ENCODE measurements around the gene NDUFS1. TPM values are rescaled to one million over a fixed set of nuclear protein-coding genes. Genes with fewer than 3 reads are reported as not detected.

Gene NDUFS1
- total RNA-seq, 2 experiments from 2014 or later: 73.4 to 116 TPM

DNA sequence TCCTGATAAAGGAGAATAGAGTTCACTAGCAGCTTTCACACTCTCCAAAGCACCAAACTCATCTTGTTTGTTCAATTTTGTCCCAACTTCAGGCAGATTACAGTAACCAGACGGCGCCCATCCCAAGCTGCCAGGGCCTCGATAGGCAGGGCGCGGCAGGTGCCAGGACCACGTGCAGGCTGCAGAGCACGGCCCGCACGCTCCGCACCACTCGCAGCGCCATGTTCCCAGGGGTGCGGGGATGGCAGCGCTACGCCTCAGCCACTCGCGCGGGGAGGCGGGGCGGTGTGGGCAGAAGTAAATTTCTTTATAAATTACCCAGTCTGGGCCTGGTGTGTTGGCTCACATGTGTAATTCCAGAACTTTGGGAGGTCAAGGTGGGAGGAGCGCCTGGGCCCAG, 43.0 kb downstream of the NDUFS1 start:
- intact Hi-C loops (cut with micrococcal nuclease; ENCODE audit: unreplicated experiment): no loop called here
- no peak overlapping the region for H2AFZ ChIP-seq (ENCODE audit: low read length)
- no peak for TF ChIP-seq EZH2phosphoT487 (IDR thresholded peaks at IDR 0.05; ENCODE audit: borderline replicate concordance, low read depth, low read length)
- TF ChIP-seq, protein P1, sequence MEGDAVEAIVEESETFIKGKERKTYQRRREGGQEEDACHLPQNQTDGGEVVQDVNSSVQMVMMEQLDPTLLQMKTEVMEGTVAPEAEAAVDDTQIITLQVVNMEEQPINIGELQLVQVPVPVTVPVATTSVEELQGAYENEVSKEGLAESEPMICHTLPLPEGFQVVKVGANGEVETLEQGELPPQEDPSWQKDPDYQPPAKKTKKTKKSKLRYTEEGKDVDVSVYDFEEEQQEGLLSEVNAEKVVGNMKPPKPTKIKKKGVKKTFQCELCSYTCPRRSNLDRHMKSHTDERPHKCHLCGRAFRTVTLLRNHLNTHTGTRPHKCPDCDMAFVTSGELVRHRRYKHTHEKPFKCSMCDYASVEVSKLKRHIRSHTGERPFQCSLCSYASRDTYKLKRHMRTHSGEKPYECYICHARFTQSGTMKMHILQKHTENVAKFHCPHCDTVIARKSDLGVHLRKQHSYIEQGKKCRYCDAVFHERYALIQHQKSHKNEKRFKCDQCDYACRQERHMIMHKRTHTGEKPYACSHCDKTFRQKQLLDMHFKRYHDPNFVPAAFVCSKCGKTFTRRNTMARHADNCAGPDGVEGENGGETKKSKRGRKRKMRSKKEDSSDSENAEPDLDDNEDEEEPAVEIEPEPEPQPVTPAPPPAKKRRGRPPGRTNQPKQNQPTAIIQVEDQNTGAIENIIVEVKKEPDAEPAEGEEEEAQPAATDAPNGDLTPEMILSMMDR (conservative IDR thresholded peaks at IDR 0.05; ENCODE audit: low read length): no peak
- H3K4me3 ChIP-seq (ENCODE audit: low read depth, low read length, poor library complexity, severe bottlenecking): no peak overlapping the region
- ChIA-PET POLR2A (no interaction called here), CTCF (ENCODE audit: unreplicated experiment) (no interaction called here)
- DNase-seq (ENCODE audit: low spot score): no peak
- H3K79me2 ChIP-seq (ENCODE audit: insufficient read depth, low read depth, low read length): no peaks in the 10 kb centered on the region
- BruUV-seq (replicated peaks): no TSS peak
- no peak overlapping the region for H3K4me2 ChIP-seq (ENCODE audit: low read length)
- no peak overlapping the region for H3K27ac ChIP-seq (ENCODE audit: low read depth, low read length, poor library complexity, severe bottlenecking)
- peaks cover 41% of the 10 kb centered on the region for H3K36me3 ChIP-seq (ENCODE audit: insufficient read depth, low read length)
- H3K9me2 ChIP-seq (ENCODE audit: insufficient read depth, low read length): no peaks in the 10 kb centered on the region
- no peaks in the 10 kb centered on the region for H3K9me3 ChIP-seq (ENCODE audit: low read length)
- no peaks in the 10 kb centered on the region for H4K20me1 ChIP-seq (ENCODE audit: insufficient read depth, low read length)
- no peaks in the 10 kb centered on the region for H3K4me1 ChIP-seq (ENCODE audit: insufficient read depth, low read length, poor library complexity, severe bottlenecking)

DNA sequence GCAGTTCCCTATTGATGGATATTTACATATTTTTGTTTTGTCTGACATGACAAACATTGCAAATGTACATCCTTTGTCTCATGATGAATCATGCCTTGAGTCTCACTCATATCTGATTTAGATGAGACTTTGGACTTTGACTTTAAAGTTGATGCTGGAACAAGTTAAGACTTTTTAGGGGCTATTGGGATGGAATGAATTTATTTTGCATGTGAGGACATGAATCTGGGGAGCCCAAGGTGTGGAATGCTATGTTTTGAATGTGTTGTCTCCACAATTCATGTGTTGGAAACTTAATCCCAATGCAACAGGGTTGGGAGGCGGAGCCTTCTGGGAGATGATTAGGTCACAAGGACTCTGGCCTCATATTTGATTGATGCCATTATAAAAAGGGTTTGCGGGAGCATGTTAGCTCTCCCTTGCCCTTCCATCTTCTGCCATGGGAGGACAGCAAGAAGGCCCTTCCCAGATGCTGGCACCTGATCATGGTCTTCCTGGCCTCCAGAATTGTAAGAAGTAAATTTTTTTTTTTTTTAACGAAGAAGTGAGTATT, 44.1 kb downstream of the NDUFS1 start:
- no peak for TF ChIP-seq EZH2phosphoT487 (IDR thresholded peaks at IDR 0.05; ENCODE audit: borderline replicate concordance, low read depth, low read length)
- TF ChIP-seq, protein P1 (conservative IDR thresholded peaks at IDR 0.05; ENCODE audit: low read length): no peak
- POLR2A ChIA-PET: interaction anchor here (1.5 kb wide), 1 partner anchor 42 kb away, joined by 3 read pairs; no protein-coding TSS in a partner anchor
- no peaks in the 10 kb centered on the region for H3K9me3 ChIP-seq (ENCODE audit: low read length)
- no peak overlapping the region for H2AFZ ChIP-seq (ENCODE audit: low read length)
- BruUV-seq (replicated peaks): no TSS peak
- no peak for DNase-seq (ENCODE audit: low spot score)
- H3K79me2 ChIP-seq (ENCODE audit: insufficient read depth, low read depth, low read length): no peaks in the 10 kb centered on the region
- no peak overlapping the region for H3K4me3 ChIP-seq (ENCODE audit: low read depth, low read length, poor library complexity, severe bottlenecking)
- intact Hi-C loops (cut with micrococcal nuclease; ENCODE audit: unreplicated experiment): no loop called here
- no peaks in the 10 kb centered on the region for H4K20me1 ChIP-seq (ENCODE audit: insufficient read depth, low read length)
- CTCF ChIA-PET (ENCODE audit: unreplicated experiment): no interaction called here
- H3K9me2 ChIP-seq (ENCODE audit: insufficient read depth, low read length): no peaks in the 10 kb centered on the region
- peaks cover 29% of the 10 kb centered on the region for H3K36me3 ChIP-seq (ENCODE audit: insufficient read depth, low read length)
- H3K27ac ChIP-seq (ENCODE audit: low read depth, low read length, poor library complexity, severe bottlenecking): no peak overlapping the region
- no peak overlapping the region for H3K4me2 ChIP-seq (ENCODE audit: low read length)
- H3K4me1 ChIP-seq (ENCODE audit: insufficient read depth, low read length, poor library complexity, severe bottlenecking): no peaks in the 10 kb centered on the region

- no peaks in the 10 kb centered on the region for H3K9me2 ChIP-seq (ENCODE audit: insufficient read depth, low read length)
- no peak overlapping the region for H2AFZ ChIP-seq (ENCODE audit: low read length)
- CTCF ChIA-PET (ENCODE audit: unreplicated experiment): interaction anchor here (0.6 kb wide), 1 partner anchor 154 kb away, joined by 3 read pairs; no protein-coding TSS in a partner anchor
- no peak for TF ChIP-seq EZH2phosphoT487 (IDR thresholded peaks at IDR 0.05; ENCODE audit: borderline replicate concordance, low read depth, low read length)
- TF ChIP-seq, protein P1 (conservative IDR thresholded peaks at IDR 0.05; ENCODE audit: low read length): no peak
- intact Hi-C loops (cut with micrococcal nuclease; ENCODE audit: unreplicated experiment): no loop called here
- H3K4me1 ChIP-seq (ENCODE audit: insufficient read depth, low read length, poor library complexity, severe bottlenecking): no peaks in the 10 kb centered on the region
- no peak for DNase-seq (ENCODE audit: low spot score)
- no peak overlapping the region for H3K4me2 ChIP-seq (ENCODE audit: low read length)
- peaks cover 17% of the 10 kb centered on the region for H3K36me3 ChIP-seq (ENCODE audit: insufficient read depth, low read length)
- POLR2A ChIA-PET: interaction anchor here (0.6 to 2.2 kb wide), 3 partner anchors 20 to 53 kb away, joined by 3 to 7 read pairs (median 3); no protein-coding TSS in a partner anchor
- H3K79me2 ChIP-seq (ENCODE audit: insufficient read depth, low read depth, low read length): no peaks in the 10 kb centered on the region
- H3K4me3 ChIP-seq (ENCODE audit: low read depth, low read length, poor library complexity, severe bottlenecking): no peak overlapping the region
- no TSS peak for BruUV-seq (replicated peaks)
- no peak overlapping the region for H3K27ac ChIP-seq (ENCODE audit: low read depth, low read length, poor library complexity, severe bottlenecking)
- H3K9me3 ChIP-seq (ENCODE audit: low read length): no peaks in the 10 kb centered on the region
- H4K20me1 ChIP-seq (ENCODE audit: insufficient read depth, low read length): no peaks in the 10 kb centered on the region
Measured at GRCh38 chr2:206112846-206113547, 46.2 kb downstream of the NDUFS1 start.
